ENCODE measurements around the gene INSM2.

- TF ChIP-seq CTCF (IDR thresholded peaks at IDR 0.05 in 8 of 11, conservative IDR thresholded peaks at IDR 0.05 in 3 of 11) (no peak), POLR2A (IDR thresholded peaks at IDR 0.05) (no peak), POLR2AphosphoS5 (IDR thresholded peaks at IDR 0.05) (no peak)
These were observed 8.3 kb upstream of the INSM2 start for GRCh38 chr14:35525695-35526094.

Measured in spleen (tissue), 7 donors.